ENCODE measurements around the gene ZNRF1.
"Not testable (repeated sequence)": the region's sequence is repeated elsewhere in the genome, so short reads cannot be mapped to it uniquely, and the experiment has no call there.

Gene ZNRF1

GRCh38 chr16:75000481-75001081 lies 1.8 kb downstream of the ZNRF1 start:
- peak overlapping the region; percentile 80 for H3K4me3 ChIP-seq (ENCODE audit: low read depth, low read length)

GRCh38 chr16:75002474-75002873 lies 3.6 kb downstream of the ZNRF1 start:
- H3K4me3 ChIP-seq (ENCODE audit: low read depth, low read length): no peak overlapping the region

- H3K4me3 ChIP-seq (ENCODE audit: low read depth, low read length): no peak overlapping the region
Observed at GRCh38 chr16:75003931-75004330, 5.1 kb downstream of the ZNRF1 start.

- no peak overlapping the region for H3K4me3 ChIP-seq (ENCODE audit: low read depth, low read length)
Observed at GRCh38 chr16:75004460-75004859, 5.6 kb downstream of the ZNRF1 start.

GRCh38 chr16:75005697-75006096 lies 6.9 kb downstream of the ZNRF1 start:
- H3K4me3 ChIP-seq (ENCODE audit: low read depth, low read length): no peak overlapping the region

GRCh38 chr16:75007443-75007842 lies 8.6 kb downstream of the ZNRF1 start:
- H3K4me3 ChIP-seq (ENCODE audit: low read depth, low read length): no peak overlapping the region

- no peak overlapping the region for H3K4me3 ChIP-seq (ENCODE audit: low read depth, low read length)
Observed at GRCh38 chr16:75010427-75010826, 11.6 kb downstream of the ZNRF1 start.

GRCh38 chr16:75011634-75012307 lies 12.9 kb downstream of the ZNRF1 start:
- no peak overlapping the region for H3K4me3 ChIP-seq (ENCODE audit: low read depth, low read length)

GRCh38 chr16:75012380-75013081 lies 13.7 kb downstream of the ZNRF1 start:
- H3K4me3 ChIP-seq (ENCODE audit: low read depth, low read length): no peak overlapping the region

GRCh38 chr16:75013123-75013522 lies 14.3 kb downstream of the ZNRF1 start:
- H3K4me3 ChIP-seq (ENCODE audit: low read depth, low read length): not testable (repeated sequence)

GRCh38 chr16:75014318-75014717 lies 15.5 kb downstream of the ZNRF1 start:
- no peak overlapping the region for H3K4me3 ChIP-seq (ENCODE audit: low read depth, low read length)

- H3K4me3 ChIP-seq (ENCODE audit: low read depth, low read length): not testable (repeated sequence)
Observed at GRCh38 chr16:75016451-75017081, 17.7 kb downstream of the ZNRF1 start.

- no peak overlapping the region for H3K4me3 ChIP-seq (ENCODE audit: low read depth, low read length)
Observed at GRCh38 chr16:75017670-75018525, 19.1 kb downstream of the ZNRF1 start.

GRCh38 chr16:75019007-75019406 lies 20.2 kb downstream of the ZNRF1 start:
- H3K4me3 ChIP-seq (ENCODE audit: low read depth, low read length): no peak overlapping the region

- no peak overlapping the region for H3K4me3 ChIP-seq (ENCODE audit: low read depth, low read length)
Observed at GRCh38 chr16:75019586-75019985, 20.8 kb downstream of the ZNRF1 start.

- H3K4me3 ChIP-seq (ENCODE audit: low read depth, low read length): no peak overlapping the region
Observed at GRCh38 chr16:75021410-75021809, 22.6 kb downstream of the ZNRF1 start.

GRCh38 chr16:75022567-75022966 lies 23.7 kb downstream of the ZNRF1 start:
- no peak overlapping the region for H3K4me3 ChIP-seq (ENCODE audit: low read depth, low read length)

- no peak overlapping the region for H3K4me3 ChIP-seq (ENCODE audit: low read depth, low read length)
Observed at GRCh38 chr16:75023009-75023408, 24.2 kb downstream of the ZNRF1 start.

GRCh38 chr16:75024182-75024581 lies 25.4 kb downstream of the ZNRF1 start:
- H3K4me3 ChIP-seq (ENCODE audit: low read depth, low read length): no peak overlapping the region

- no peak overlapping the region for H3K4me3 ChIP-seq (ENCODE audit: low read depth, low read length)
Observed at GRCh38 chr16:75024594-75024993, 25.8 kb downstream of the ZNRF1 start.

GRCh38 chr16:75025761-75026160 lies 26.9 kb downstream of the ZNRF1 start:
- H3K4me3 ChIP-seq (ENCODE audit: low read depth, low read length): no peak overlapping the region
